ENCODE results near the gene GPR31.

GPR31 gene

DNA sequence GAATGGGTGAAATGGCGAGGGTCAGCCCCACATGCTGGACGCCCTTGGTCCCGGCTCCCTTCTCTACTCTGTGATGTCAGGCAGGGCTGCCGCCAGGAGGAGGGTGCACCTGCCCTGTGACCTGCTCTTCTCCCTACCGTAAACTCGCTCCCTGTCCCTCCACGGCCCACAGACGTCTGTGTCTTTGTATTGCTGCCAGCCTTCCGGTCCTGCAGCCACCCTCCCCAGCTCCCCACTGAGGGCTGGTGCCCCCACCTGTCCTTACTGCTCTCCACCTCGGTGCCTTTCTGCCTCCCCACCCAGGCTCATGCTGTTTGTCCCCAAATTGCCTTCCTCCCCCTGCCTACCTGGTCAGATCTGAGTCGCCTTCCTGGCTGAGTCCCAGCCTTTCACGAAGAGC lies 38.9 kb downstream of the GPR31 start:
- no peak for DNase-seq (ENCODE audit: low read depth)

DNA sequence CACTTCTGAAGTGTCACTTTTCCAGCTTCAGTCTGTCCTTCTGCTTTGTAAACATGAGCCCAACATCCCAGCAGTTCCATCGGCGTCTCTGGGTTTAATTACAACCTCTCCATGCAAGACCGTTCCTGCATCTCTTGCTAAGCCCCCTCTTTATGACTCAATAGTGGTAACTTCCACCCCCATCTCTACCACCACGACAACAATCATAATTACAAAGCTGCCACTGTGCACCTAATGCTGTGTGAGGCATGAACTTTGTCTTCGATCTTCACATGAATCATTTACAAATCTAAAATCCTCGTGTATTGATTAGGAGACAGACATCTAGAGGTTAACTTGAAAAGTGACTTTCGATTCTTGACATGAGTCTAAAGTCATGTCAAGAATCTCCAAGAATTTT lies 39.8 kb downstream of the GPR31 start:
- no peak for DNase-seq (ENCODE audit: low read depth)

DNA sequence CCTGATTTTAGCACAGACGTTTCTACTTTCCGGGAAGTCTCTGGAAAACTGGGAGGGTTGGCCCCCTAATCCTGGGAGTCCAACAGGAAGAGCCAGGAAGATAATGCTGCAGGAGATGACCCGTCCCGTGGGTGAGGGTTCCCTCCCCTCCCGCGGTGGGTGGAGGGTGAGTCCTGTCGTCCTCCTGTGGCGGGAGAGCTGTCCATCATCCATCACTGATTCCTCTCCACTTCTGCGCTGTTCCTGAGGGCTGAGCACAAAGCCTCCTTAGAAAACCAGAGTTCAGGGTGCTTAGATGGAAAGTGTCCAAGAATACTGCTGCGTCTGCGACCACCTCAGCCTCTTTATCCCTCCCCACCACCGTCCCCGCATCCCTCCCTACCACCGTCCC lies 40.9 kb downstream of the GPR31 start:
- DNase-seq (ENCODE audit: low read depth): no peak

DNA sequence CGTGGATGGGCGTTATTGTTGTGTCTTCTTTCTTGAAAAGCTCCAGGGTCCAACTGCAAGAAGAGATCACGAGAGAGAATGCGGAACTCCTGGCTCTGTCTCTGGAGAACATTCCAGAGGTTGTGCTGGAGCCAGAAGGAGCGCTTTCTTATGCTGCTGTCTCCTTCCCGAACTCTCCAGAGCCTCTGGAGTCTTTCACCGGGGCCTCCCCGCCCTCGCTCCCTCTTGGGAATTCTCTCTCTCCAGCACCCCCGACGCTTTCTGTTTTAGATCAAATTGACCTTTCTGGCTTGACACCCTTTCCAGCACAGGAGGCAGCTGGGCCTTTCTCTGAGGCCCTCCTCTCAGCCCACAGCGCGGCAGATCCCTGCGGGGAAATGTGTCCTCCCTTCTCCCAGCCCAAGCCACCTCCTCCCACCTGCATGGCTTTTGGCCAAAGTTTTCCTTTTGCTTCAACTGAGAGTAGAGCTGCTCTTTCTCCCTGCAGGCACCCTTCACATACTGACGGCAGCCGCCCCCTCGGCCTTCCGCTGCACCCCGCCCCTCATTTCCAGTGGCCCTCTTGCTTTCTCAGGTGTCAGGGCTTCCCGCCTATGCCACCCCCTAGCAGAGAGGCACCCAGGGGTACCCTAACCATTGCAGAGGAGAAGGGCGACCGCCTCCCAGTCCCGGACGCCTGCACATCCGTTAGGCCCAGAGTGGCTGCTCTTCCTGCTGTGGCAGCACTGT lies 41.5 kb downstream of the GPR31 start:
- no peak for DNase-seq (ENCODE audit: low read depth)

DNA sequence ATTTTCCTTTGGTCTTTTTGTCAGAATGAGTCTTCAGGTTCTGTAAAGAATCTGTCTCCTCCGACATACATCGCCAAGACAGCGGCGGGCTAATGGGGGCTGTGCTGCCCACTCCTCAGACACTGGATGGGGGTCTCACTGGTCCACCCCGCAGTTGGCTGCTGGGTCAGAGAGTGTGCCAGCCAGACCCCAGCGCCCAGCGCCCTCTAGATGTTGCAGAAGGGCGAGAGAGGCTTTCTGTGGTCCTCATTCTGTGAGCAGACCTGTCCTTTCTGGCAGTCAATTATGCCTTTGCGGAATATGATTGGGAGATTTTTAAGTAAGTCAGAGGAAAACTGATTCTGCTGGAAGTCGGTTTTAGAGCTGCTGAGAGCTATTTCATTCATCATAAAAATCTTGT lies 42.7 kb downstream of the GPR31 start:
- no peak for DNase-seq (ENCODE audit: low read depth)

DNA sequence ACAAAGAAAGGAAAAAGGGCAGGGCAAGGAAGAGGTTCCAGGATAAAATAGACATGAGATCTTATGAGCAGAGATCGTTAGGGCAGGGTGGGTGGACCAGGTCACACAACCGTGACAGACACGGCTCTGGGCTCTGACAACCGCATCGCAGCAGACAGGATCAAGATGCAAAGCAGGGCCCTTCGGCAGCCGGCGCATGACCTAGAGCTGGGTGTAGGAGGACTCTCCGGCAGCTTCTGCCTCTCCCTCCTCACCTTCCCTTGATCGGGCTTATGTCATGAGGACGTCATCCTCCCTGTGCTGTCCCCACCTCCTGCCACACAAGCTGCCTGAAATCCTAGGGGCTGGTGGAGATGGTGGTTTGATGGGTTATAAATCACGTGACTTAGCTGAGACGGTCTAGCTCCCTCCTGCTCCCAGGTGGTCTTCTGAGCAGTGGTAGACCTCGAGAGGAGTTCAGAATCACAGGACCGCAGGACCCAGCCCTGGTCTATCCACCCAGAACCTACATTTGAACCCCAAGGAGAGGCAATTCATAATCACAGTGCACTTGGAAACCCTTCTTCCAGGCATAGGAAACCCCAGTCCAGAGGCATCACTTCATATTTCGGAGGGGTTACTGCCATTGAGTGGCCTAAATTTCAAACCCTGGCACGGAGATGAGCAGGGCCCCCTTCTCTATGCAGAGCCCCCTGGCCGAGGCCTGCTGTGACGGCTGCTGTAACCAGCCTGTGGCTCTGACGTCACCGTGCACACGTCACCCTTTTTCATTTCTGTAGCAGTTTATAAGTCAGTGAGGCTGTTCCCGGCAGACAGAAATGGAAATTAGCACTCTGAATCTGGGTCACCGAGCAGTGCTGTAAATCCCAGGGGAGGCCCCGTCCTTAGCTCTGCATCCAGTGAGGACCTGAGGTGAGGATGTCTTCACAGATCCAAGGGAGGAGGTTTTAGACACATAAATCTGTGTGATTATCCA lies 43.6 kb downstream of the GPR31 start:
- no peak for DNase-seq (ENCODE audit: low read depth)

- no peak for DNase-seq (ENCODE audit: low read depth)
Observed at GRCh38 chr6:167113047-167113754, 44.6 kb downstream of the GPR31 start.

DNA sequence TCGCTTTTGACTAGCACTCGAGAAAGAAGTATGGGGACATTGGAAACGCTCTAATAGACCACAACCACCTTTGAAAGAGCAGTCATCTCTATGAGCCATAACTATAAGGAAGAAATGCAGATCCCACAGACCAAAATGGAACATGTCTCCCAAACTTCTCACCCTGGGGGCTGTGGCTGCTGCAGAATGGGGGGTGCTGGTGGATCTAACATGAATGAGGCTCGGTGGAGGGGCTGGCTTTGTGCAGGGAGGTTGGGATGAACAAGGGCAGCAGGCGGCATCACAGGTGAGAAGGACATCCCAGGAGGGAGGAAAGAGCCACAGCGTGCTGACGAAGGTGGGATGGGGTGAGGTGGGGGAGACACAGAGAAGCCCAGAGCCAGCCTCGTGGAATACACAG lies 45.4 kb downstream of the GPR31 start:
- DNase-seq (ENCODE audit: low read depth): no peak

- no peak for DNase-seq (ENCODE audit: low read depth)
Observed at GRCh38 chr6:167111597-167111996, 46.2 kb downstream of the GPR31 start.

GRCh38 chr6:167109651-167110050 lies 48.1 kb downstream of the GPR31 start:
- no peak for DNase-seq (ENCODE audit: low read depth)

GRCh38 chr6:167108278-167108677 lies 49.5 kb downstream of the GPR31 start:
- no peak for DNase-seq (ENCODE audit: low read depth)

DNA sequence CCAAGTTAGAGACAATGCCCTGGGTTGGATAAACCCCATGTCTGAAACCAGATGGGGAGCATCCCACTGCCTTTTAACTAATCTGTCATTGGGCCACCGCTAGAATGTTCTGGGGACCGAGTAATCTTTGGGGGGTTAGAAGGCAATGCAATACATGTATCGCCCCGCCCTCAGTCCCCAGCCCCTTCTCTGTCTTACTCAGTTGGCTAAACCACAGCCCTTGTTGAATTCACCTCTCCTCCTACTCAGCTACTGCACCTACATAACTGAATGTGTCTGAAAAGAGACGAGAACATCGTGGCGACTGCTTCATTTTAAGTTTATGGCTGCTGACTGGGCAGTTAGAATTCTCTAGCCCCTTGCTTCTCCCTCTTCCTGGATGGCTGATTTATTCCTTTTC lies 50.0 kb downstream of the GPR31 start:
- no peak for DNase-seq (ENCODE audit: low read depth)

- no peak for DNase-seq (ENCODE audit: low read depth)
Observed at GRCh38 chr6:167106406-167106805, 51.4 kb downstream of the GPR31 start.

All from non-pigmented ciliary epithelial cell (primary cell).